WTC11 (cell line): ENCODE data around the gene OR2F1.

ENCODE experiments used
- ESRRA ChIP-seq: sonication (generic); formaldehyde crosslinking; IDR thresholded peaks from 2 replicates; pipeline ENCODE4 v1.8.1; 2022; ENCODE audit warnings: mild to moderate bottlenecking, missing genetic modification reagents, borderline replicate concordance
- FOXJ3 ChIP-seq: sonication (generic); formaldehyde crosslinking; IDR thresholded peaks from 2 replicates; pipeline ENCODE4 v1.9.0; 2021; ENCODE audit warnings: missing genetic modification reagents, mild to moderate bottlenecking, borderline replicate concordance
- NFE2L1 ChIP-seq: sonication (generic); formaldehyde crosslinking; IDR thresholded peaks from 2 replicates; pipeline ENCODE4 v1.8.1; 2023; ENCODE audit warnings: missing genetic modification reagents
- TF ChIP-seq, protein P1 (sequence below): fragments of 200-600 bp; IDR thresholded peaks from 2 replicates; pipeline ENCODE4 v1.8.0; 2022; ENCODE audit warnings: antibody characterized with exemption
- TF ChIP-seq, protein P2 (sequence below): sonication (generic); formaldehyde crosslinking; IDR thresholded peaks from 2 replicates; pipeline ENCODE4 v1.8.0; 2022; ENCODE audit warnings: mild to moderate bottlenecking, missing genetic modification reagents
- TF ChIP-seq, protein P3 (sequence below): sonication (generic); formaldehyde crosslinking; IDR thresholded peaks from 2 replicates; pipeline ENCODE4 v1.8.1; 2023; ENCODE audit warnings: mild to moderate bottlenecking, missing genetic modification reagents, moderate library complexity
- TF ChIP-seq, protein P4 (sequence below): sonication (generic); formaldehyde crosslinking; IDR thresholded peaks from 2 replicates; pipeline ENCODE4 v1.8.1; 2023; ENCODE audit warnings: mild to moderate bottlenecking, missing genetic modification reagents, moderate library complexity

DNA sequence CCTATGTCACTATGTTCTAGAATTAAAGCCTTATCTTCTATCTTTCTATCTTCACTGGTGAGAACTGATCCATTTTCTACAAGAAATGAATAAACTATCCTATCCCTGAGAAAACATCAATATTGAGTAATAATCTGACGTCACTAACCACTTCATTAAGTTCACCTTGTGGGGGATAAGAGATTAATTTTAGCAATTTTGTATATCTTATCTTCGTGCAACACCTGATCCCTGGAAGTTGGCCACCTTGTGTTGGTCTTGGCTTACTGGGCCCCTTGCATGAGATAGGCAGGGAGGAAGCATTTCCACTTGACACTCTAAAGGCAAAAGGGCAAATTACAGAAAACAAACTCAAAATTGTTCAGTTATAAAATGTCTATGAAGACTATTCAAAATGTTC lies 25.4 kb downstream of the OR2F1 start:
- TF ChIP-seq, protein P1, sequence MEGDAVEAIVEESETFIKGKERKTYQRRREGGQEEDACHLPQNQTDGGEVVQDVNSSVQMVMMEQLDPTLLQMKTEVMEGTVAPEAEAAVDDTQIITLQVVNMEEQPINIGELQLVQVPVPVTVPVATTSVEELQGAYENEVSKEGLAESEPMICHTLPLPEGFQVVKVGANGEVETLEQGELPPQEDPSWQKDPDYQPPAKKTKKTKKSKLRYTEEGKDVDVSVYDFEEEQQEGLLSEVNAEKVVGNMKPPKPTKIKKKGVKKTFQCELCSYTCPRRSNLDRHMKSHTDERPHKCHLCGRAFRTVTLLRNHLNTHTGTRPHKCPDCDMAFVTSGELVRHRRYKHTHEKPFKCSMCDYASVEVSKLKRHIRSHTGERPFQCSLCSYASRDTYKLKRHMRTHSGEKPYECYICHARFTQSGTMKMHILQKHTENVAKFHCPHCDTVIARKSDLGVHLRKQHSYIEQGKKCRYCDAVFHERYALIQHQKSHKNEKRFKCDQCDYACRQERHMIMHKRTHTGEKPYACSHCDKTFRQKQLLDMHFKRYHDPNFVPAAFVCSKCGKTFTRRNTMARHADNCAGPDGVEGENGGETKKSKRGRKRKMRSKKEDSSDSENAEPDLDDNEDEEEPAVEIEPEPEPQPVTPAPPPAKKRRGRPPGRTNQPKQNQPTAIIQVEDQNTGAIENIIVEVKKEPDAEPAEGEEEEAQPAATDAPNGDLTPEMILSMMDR, result no peak
- no peak for TF ChIP-seq ESRRA (CRISPR knock-in tag)
- TF ChIP-seq, protein P2, sequence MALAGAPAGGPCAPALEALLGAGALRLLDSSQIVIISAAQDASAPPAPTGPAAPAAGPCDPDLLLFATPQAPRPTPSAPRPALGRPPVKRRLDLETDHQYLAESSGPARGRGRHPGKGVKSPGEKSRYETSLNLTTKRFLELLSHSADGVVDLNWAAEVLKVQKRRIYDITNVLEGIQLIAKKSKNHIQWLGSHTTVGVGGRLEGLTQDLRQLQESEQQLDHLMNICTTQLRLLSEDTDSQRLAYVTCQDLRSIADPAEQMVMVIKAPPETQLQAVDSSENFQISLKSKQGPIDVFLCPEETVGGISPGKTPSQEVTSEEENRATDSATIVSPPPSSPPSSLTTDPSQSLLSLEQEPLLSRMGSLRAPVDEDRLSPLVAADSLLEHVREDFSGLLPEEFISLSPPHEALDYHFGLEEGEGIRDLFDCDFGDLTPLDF, result no peak
- TF ChIP-seq FOXJ3 (CRISPR knock-in tag), result no peak
- TF ChIP-seq NFE2L1, result no peak
- TF ChIP-seq, protein P3, sequence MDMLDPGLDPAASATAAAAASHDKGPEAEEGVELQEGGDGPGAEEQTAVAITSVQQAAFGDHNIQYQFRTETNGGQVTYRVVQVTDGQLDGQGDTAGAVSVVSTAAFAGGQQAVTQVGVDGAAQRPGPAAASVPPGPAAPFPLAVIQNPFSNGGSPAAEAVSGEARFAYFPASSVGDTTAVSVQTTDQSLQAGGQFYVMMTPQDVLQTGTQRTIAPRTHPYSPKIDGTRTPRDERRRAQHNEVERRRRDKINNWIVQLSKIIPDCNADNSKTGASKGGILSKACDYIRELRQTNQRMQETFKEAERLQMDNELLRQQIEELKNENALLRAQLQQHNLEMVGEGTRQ (CRISPR knock-in tag), result no peak
- TF ChIP-seq, protein P4, sequence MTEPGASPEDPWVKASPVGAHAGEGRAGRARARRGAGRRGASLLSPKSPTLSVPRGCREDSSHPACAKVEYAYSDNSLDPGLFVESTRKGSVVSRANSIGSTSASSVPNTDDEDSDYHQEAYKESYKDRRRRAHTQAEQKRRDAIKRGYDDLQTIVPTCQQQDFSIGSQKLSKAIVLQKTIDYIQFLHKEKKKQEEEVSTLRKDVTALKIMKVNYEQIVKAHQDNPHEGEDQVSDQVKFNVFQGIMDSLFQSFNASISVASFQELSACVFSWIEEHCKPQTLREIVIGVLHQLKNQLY (CRISPR knock-in tag), result no peak
